K562 (cell line): ENCODE data around the gene MRPL52. TPM values are rescaled to one million over a fixed set of nuclear protein-coding genes. Genes with fewer than 3 reads are reported as not detected.

Experiments
- DIDO1 ChIP-seq: fragments of 450-650 bp; IDR thresholded peaks from 2 replicates; pipeline ENCODE4 v1.6.1; 2016; ENCODE audit warnings: low read depth, missing biosample characterization, missing genetic modification characterization
- EHMT2 ChIP-seq: fragments of 450-650 bp; IDR thresholded peaks from 2 replicates; pipeline ENCODE4 v1.6.1; 2018; ENCODE audit warnings: antibody characterized with exemption
- ESRRA ChIP-seq: fragments of 450-650 bp; IDR thresholded peaks from 2 replicates; pipeline ENCODE4 v1.6.1; 2014; ENCODE audit warnings: low read depth, mild to moderate bottlenecking, moderate library complexity, borderline replicate concordance
- EZH2 ChIP-seq: IDR thresholded peaks from 2 replicates; pipeline ENCODE4 v1.6.1; 2012; ENCODE audit warnings: low read depth, mild to moderate bottlenecking, inconsistent platforms, low read length, borderline replicate concordance
- GATAD2A ChIP-seq: fragments of 450-650 bp; IDR thresholded peaks from 2 replicates; pipeline ENCODE4 v1.6.1; 2017
- HIVEP1 ChIP-seq: fragments of 250-450 bp; sonication (Bioruptor Pico); IDR thresholded peaks from 2 replicates; pipeline ENCODE4 v1.4.0; 2020; ENCODE audit warnings: mild to moderate bottlenecking
- LARP7 ChIP-seq: fragments of 450-650 bp; IDR thresholded peaks from 2 replicates; pipeline ENCODE4 v1.6.1; 2016
- MXI1 ChIP-seq: IDR thresholded peaks from 2 replicates; pipeline ENCODE4 v1.6.1; 2011; ENCODE audit warnings: low read depth, mild to moderate bottlenecking, improper control_type of control experiment, low read length
- PHB ChIP-seq: fragments of 250-450 bp; sonication (Bioruptor Pico); IDR thresholded peaks from 2 replicates; pipeline ENCODE4 v1.5.0; 2021
- SMARCA5 ChIP-seq: fragments of 450-650 bp; IDR thresholded peaks from 2 replicates; pipeline ENCODE4 v1.6.1; 2016
- SMARCC2 ChIP-seq: fragments of 450-650 bp; IDR thresholded peaks from 2 replicates; pipeline ENCODE4 v1.6.1; 2017; ENCODE audit warnings: antibody characterized with exemption, moderate library complexity, mild to moderate bottlenecking, low read depth
- SREBF1 ChIP-seq: fragments of 150-350 bp; IDR thresholded peaks from 2 replicates; pipeline ENCODE4 v1.6.1; 2014; ENCODE audit warnings: antibody characterized with exemption, low read depth, low read length, borderline replicate concordance
- TRIM24 ChIP-seq, 2 experiments: fragments of 450-650 bp; IDR thresholded peaks; 2 replicates each; pipeline ENCODE4 v1.6.1; 2016
- ZNF146 ChIP-seq: IDR thresholded peaks from one replicate; pipeline ENCODE4 v1.6.1; 2018; ENCODE audit warnings: missing compliant biosample characterization; ENCODE audit not compliant: unreplicated experiment
- ZNF197 ChIP-seq: fragments of 200-800 bp; sonication (Bioruptor generic); IDR thresholded peaks from 2 replicates; pipeline ENCODE4 v1.6.1; 2016; ENCODE audit warnings: low read depth, missing genetic modification characterization, missing compliant biosample characterization
- ZNF212 ChIP-seq: fragments of 450-650 bp; formaldehyde crosslinking; IDR thresholded peaks from 2 replicates; pipeline ENCODE4 v1.4.0; 2020; ENCODE audit warnings: mild to moderate bottlenecking
- ZNF766 ChIP-seq: fragments of 200-800 bp; sonication (Bioruptor generic); conservative IDR thresholded peaks from 2 replicates; pipeline ENCODE4 v1.6.1; 2016; ENCODE audit warnings: missing genetic modification characterization, missing compliant biosample characterization
- polyA plus RNA-seq, 8 experiments: library from polyadenylated mRNA; depleted of rRNA in 4 of 8; stranded (reverse) in 5 of 8; unstranded in 3 of 8; fragments of >200 nt; fragmentation: Nextera tagmentation in 2 of 8; fragmentation: Illumina TruSeq in 1 of 8; extraction: Ambion mirVana in 2 of 8; extraction: Trizol in 1 of 8; gene quantifications; 2 replicates each; pipeline versions ENCODE4 v1.2.1 to v1.2.3, GENCODE V29; 2011 to 2014; ENCODE audit warnings: inconsistent platforms in 1 of 8, missing spikeins in 1 of 8
- total RNA-seq, 7 experiments: library from RNA; depleted of rRNA in 6 of 7; stranded (reverse); fragments of >200 nt in 6 of 7; fragmentation: Illumina TruSeq in 2 of 7; extraction: Trizol in 2 of 7; gene quantifications; 2 replicates each; pipeline versions ENCODE4 v1.2.1 to v1.2.3, GENCODE V29; 2011 to 2021; ENCODE audit warnings: low replicate concordance in 1 of 7
- TF ChIP-seq, protein P1 (sequence below): fragments of 250-450 bp; sonication (Bioruptor Pico); IDR thresholded peaks from 2 replicates; pipeline ENCODE4 v1.4.0; 2020; ENCODE audit warnings: mild to moderate bottlenecking
- TF ChIP-seq, protein P2 (sequence below): fragments of 450-650 bp; conservative IDR thresholded peaks from 2 replicates; pipeline ENCODE4 v1.6.1; 2016; ENCODE audit warnings: missing genetic modification characterization, low read depth, mild to moderate bottlenecking, control low read depth, missing compliant biosample characterization
- TF ChIP-seq, protein P3 (sequence below): fragments of 450-650 bp; formaldehyde crosslinking; IDR thresholded peaks from 2 replicates; pipeline ENCODE4 v1.4.0; 2022; ENCODE audit warnings: missing genetic modification characterization
- TF ChIP-seq, protein P4 (sequence below): fragments of 200-400 bp; formaldehyde crosslinking; IDR thresholded peaks from 2 replicates; pipeline ENCODE4 v1.6.1; 2017; ENCODE audit warnings: mild to moderate bottlenecking, low read depth, low read length, moderate library complexity
- TF ChIP-seq, protein P5 (sequence below), 3 experiments: fragments of 200-800 bp in 1 of 3; sonication (Bioruptor generic) in 1 of 3; sonication (generic) in 1 of 3; formaldehyde crosslinking in 1 of 3; IDR thresholded peaks; 2 replicates each; pipeline versions ENCODE4 v1.6.1 to v1.8.0; 2016 to 2022; ENCODE audit warnings: mild to moderate bottlenecking in 2 of 3, missing compliant biosample characterization in 2 of 3, missing genetic modification characterization in 2 of 3, missing genetic modification reagents in 1 of 3

Gene MRPL52
- total and polyA plus RNA-seq, 9 of the 15 experiments (the other 6 are each of a cell fraction or from before 2014, with no cell fraction given): 56.5 to 213 (median 168) TPM

DNA sequence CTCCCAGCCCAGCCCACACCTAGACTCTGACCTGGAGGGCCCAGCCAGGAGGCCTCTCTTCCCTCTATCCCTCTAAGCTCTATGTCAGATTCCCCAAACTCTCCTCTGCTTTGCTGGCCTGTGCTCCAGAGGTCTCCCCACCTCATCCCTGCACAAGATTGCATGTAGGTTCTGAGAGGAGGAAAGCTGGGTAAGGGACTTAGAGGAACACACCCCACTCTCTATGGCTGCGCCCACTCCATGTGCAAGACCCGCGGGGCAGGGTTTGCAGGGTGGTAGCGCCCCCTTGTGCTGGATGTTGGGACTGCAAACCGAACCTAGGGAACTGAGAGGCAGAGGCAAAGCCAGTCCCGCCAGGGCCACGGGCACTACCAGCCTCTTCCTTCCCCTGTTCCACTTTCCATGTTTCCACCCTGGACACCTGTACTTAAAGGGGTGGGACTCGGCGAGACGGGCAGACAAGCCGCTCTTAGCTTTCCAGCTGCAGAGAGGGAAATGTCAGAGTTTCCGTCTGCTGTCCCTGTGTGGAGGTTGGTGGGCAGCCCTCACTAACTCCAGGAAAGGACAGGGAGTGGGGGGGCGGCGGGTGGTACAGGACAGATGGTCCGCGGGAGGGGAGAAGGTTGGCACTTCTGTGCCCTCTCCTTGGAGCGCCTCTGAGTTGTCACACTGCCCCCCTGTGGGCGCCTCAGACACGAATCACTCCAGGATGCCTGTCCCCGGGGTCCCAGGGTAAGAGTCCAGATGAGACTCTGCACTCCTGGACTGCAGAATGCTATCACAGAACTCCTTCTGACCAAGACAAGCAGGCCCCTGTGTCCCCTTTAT is 23.5 kb downstream of the MRPL52 start (continued):
- TF ChIP-seq PHB (CRISPR knock-in tag) (no peak), ZNF212 (no peak), HIVEP1 (CRISPR knock-in tag) (no peak), TRIM24 (IDR thresholded peaks at IDR 0.05) (no peak), DIDO1 (tag) (no peak), SMARCC2 (no peak), ESRRA (no peak; the same call in 1 of the 2 replicates), ZNF766 (CRISPR knock-in tag) (no peak), MXI1 (no peak), EZH2 (no peak), LARP7 (no peak), SMARCA5 (no peak; the same call in none of the 2 replicates), GATAD2A (no peak), EHMT2 (no peak), ZNF197 (CRISPR knock-in tag) (no peak), ZNF146 (CRISPR knock-in tag) (no peak), SREBF1 (no peak)
- TF ChIP-seq, protein P1, sequence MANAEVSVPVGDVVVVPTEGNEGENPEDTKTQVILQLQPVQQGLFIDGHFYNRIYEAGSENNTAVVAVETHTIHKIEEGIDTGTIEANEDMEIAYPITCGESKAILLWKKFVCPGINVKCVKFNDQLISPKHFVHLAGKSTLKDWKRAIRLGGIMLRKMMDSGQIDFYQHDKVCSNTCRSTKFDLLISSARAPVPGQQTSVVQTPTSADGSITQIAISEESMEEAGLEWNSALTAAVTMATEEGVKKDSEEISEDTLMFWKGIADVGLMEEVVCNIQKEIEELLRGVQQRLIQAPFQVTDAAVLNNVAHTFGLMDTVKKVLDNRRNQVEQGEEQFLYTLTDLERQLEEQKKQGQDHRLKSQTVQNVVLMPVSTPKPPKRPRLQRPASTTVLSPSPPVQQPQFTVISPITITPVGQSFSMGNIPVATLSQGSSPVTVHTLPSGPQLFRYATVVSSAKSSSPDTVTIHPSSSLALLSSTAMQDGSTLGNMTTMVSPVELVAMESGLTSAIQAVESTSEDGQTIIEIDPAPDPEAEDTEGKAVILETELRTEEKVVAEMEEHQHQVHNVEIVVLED (CRISPR knock-in tag): no peak
- TF ChIP-seq, protein P2, sequence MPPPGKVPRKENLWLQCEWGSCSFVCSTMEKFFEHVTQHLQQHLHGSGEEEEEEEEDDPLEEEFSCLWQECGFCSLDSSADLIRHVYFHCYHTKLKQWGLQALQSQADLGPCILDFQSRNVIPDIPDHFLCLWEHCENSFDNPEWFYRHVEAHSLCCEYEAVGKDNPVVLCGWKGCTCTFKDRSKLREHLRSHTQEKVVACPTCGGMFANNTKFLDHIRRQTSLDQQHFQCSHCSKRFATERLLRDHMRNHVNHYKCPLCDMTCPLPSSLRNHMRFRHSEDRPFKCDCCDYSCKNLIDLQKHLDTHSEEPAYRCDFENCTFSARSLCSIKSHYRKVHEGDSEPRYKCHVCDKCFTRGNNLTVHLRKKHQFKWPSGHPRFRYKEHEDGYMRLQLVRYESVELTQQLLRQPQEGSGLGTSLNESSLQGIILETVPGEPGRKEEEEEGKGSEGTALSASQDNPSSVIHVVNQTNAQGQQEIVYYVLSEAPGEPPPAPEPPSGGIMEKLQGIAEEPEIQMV (tag): no peak
- TF ChIP-seq, protein P3, sequence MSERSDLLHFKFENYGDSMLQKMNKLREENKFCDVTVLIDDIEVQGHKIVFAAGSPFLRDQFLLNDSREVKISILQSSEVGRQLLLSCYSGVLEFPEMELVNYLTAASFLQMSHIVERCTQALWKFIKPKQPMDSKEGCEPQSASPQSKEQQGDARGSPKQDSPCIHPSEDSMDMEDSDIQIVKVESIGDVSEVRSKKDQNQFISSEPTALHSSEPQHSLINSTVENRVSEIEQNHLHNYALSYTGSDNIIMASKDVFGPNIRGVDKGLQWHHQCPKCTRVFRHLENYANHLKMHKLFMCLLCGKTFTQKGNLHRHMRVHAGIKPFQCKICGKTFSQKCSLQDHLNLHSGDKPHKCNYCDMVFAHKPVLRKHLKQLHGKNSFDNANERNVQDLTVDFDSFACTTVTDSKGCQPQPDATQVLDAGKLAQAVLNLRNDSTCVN: no peak
- TF ChIP-seq, protein P4, sequence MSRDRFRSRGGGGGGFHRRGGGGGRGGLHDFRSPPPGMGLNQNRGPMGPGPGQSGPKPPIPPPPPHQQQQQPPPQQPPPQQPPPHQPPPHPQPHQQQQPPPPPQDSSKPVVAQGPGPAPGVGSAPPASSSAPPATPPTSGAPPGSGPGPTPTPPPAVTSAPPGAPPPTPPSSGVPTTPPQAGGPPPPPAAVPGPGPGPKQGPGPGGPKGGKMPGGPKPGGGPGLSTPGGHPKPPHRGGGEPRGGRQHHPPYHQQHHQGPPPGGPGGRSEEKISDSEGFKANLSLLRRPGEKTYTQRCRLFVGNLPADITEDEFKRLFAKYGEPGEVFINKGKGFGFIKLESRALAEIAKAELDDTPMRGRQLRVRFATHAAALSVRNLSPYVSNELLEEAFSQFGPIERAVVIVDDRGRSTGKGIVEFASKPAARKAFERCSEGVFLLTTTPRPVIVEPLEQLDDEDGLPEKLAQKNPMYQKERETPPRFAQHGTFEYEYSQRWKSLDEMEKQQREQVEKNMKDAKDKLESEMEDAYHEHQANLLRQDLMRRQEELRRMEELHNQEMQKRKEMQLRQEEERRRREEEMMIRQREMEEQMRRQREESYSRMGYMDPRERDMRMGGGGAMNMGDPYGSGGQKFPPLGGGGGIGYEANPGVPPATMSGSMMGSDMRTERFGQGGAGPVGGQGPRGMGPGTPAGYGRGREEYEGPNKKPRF: no peak
- TF ChIP-seq, protein P5, sequence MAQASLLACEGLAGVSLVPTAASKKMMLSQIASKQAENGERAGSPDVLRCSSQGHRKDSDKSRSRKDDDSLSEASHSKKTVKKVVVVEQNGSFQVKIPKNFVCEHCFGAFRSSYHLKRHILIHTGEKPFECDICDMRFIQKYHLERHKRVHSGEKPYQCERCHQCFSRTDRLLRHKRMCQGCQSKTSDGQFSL (CRISPR knock-in tag; IDR thresholded peaks at IDR 0.05): peak; percentile 68
- TF ChIP-seq, protein P5 (tag; IDR thresholded peaks at IDR 0.05): no peak
